HG02970 (cell line): Measurements from ENCODE around the gene PPP2R5B.

ENCODE experiments used
- ATAC-seq: cut with Tn5 transposase; IDR thresholded peaks from one replicate; pipeline ENCODE4 v1.9.1; 2021; ENCODE audit warnings: mild to moderate bottlenecking, moderate library complexity, moderate number of reproducible peaks; ENCODE audit not compliant: unreplicated experiment, low FRiP score

PPP2R5B gene

GRCh38 chr11:64888406-64888728 lies 36.1 kb upstream of the PPP2R5B start:
- ATAC-seq = no peak

GRCh38 chr11:64888729-64889511 lies 35.6 kb upstream of the PPP2R5B start:
- ATAC-seq = no peak

GRCh38 chr11:64890522-64890939 lies 34.0 kb upstream of the PPP2R5B start:
- ATAC-seq = no peak

- ATAC-seq = no peak
Observed at GRCh38 chr11:64891215-64891848, 33.2 kb upstream of the PPP2R5B start.

- ATAC-seq = no peak
Observed at GRCh38 chr11:64891880-64892279, 32.6 kb upstream of the PPP2R5B start.

GRCh38 chr11:64892411-64892831 lies 32.1 kb upstream of the PPP2R5B start:
- ATAC-seq = no peak

GRCh38 chr11:64892838-64893193 lies 31.7 kb upstream of the PPP2R5B start:
- no peak for ATAC-seq

GRCh38 chr11:64893194-64894069 lies 31.1 kb upstream of the PPP2R5B start:
- ATAC-seq = no peak

- ATAC-seq = no peak
Observed at GRCh38 chr11:64894070-64894811, 30.2 kb upstream of the PPP2R5B start.

GRCh38 chr11:64894812-64895452 lies 29.6 kb upstream of the PPP2R5B start:
- ATAC-seq = no peak

- no peak for ATAC-seq
Observed at GRCh38 chr11:64896448-64897022, 28.0 kb upstream of the PPP2R5B start.

- no peak for ATAC-seq
Observed at GRCh38 chr11:64897381-64898075, 27.0 kb upstream of the PPP2R5B start.

GRCh38 chr11:64898076-64898445 lies 26.4 kb upstream of the PPP2R5B start:
- no peak for ATAC-seq

- ATAC-seq = no peak
Observed at GRCh38 chr11:64898541-64898940, 25.9 kb upstream of the PPP2R5B start.

GRCh38 chr11:64900263-64900678 lies 24.2 kb upstream of the PPP2R5B start:
- ATAC-seq = no peak

GRCh38 chr11:64900774-64901173 lies 23.7 kb upstream of the PPP2R5B start:
- no peak for ATAC-seq

- ATAC-seq = no peak
Observed at GRCh38 chr11:64902102-64902900, 22.2 kb upstream of the PPP2R5B start.

- ATAC-seq = no peak
Observed at GRCh38 chr11:64903291-64903833, 21.1 kb upstream of the PPP2R5B start.
